ENCODE data around the gene HBEGF. TPM values are rescaled to one million over a fixed set of nuclear protein-coding genes. Genes with fewer than 3 reads are reported as not detected.
"Not testable (repeated sequence)": the region's sequence is repeated elsewhere in the genome, so short reads cannot be mapped to it uniquely, and the experiment has no call there.

Gene HBEGF
- total RNA-seq, 1 experiment from 2014 or later: 13.4 TPM

DNA sequence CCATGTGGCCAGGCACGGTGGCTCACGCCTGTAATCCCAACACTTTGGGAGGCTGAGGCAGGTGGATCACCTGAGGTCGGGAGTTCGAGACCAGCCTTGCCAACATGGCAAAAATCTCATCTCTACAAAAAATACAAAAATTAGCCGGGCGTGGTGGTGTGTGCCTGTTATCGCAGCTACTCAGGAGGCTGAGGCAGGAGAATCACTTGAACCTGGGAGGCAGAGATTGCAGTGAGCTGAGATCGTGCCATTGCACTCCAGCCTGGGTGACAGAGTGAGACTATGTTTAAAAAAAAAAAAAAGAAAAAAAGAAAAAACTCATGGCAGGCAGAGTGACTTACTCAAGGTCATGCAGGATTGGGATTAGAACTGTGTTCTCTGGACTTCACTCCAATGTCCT, 2.6 kb downstream of the HBEGF start:
- in situ Hi-C loops (cut with HindIII; ENCODE audit: low pct_unique_long_range_greater_than_20kb, low sequenced_read_pairs): not testable (repeated sequence)

DNA sequence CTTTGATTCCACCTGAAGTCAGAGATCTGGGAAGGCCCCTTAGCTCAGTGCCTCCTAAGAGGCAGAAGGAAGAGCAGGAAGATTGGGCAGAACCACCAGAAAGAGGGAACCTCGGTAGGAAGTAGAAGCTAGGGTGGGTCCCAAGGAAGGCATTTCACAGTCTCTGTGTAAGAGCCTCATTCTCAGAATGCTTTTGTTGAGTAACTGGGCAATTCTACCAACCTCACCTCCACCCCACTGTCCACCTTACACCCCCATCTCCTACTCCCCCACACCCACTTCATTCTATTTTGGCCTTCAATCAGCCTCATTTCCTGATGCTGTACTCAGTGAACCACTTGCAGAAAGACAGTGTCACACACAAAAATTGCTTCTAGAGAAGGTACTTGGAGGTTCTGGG, 3.5 kb downstream of the HBEGF start:
- in situ Hi-C loops (cut with HindIII; ENCODE audit: low pct_unique_long_range_greater_than_20kb, low sequenced_read_pairs): no loop called here
- no peak for DNase-seq (ENCODE audit: low read depth, low spot score)

More for the DNA sequence above, 2.6 kb downstream of the HBEGF start:
- DNase-seq (ENCODE audit: low read depth, low spot score): not testable (repeated sequence)

GRCh38 chr5:140342287-140342686, 4.1 kb downstream of the HBEGF start:
- in situ Hi-C loops (cut with HindIII; ENCODE audit: low pct_unique_long_range_greater_than_20kb, low sequenced_read_pairs): no loop called here
- peak; percentile 35 for DNase-seq (ENCODE audit: low read depth, low spot score)

DNA sequence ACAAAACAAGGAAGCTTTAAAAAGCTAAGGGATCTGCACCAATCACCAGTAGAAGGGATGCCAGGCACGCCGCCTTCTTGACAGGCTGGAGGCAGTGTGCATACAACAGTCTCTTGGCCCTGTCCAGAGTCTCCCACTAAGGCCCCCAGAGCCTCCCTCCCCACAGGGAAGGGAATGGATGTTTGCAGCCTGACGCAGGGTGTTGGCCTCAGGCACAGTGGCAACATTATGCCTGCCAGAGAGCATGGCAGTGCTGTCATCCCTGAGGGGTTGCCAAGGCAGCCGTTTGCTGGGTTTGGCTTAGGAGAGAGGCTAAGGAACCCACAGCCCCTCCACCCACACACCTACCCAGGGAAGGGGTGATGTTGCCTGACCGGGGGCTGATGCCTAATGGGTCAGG, 4.8 kb downstream of the HBEGF start:
- in situ Hi-C loops (cut with HindIII; ENCODE audit: low pct_unique_long_range_greater_than_20kb, low sequenced_read_pairs): no loop called here
- DNase-seq (ENCODE audit: low read depth, low spot score): no peak

DNA sequence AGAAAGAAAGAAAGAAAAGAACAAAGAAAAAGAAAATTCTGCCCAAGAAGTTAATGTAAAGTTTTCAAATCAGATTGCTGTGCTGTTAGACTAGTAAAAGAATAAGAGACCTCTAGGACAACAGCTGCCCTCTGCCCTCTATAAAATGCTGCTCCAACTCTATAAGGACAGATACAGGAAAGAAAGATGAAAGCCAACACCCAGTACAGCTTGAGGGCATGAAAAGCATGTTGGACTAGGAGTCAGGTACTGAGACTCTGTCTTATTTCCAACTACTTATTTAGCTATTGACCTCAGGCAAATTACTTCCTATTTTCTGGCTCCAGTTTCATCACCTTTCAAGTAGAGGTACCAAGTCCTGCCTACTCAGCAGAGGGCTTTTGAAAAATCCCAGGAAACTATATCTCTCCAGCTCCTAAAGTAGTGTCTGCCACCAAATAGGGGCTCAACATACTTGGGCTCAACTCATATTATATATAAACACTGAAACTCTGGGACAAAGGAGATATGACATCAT, 5.7 kb downstream of the HBEGF start:
- DNase-seq (ENCODE audit: low read depth, low spot score): no peak
- in situ Hi-C loops (cut with HindIII; ENCODE audit: low pct_unique_long_range_greater_than_20kb, low sequenced_read_pairs): no loop called here

- in situ Hi-C loops (cut with HindIII; ENCODE audit: low pct_unique_long_range_greater_than_20kb, low sequenced_read_pairs): no loop called here
- no peak for DNase-seq (ENCODE audit: low read depth, low spot score)
Observed at GRCh38 chr5:140339636-140340035, 6.8 kb downstream of the HBEGF start.

DNA sequence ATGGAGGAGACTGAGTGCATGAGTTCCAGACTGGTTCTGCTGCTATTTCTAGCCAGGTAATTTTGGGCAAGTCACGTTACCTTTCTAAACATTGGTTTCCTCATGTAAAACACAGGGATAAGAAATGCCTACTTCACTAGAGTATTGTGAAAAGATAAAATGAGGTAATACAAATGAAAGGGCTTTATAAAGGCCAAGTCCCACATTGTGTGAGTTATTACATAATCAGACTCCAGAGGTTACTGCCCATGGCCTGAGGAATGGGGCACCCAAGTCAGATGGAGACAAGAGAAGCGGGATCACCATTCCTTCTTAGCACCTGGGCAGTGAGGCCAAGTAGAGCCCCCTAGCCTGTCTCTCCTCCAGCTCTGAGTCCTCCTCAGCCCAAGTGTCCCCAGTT, 7.5 kb downstream of the HBEGF start:
- no peak for DNase-seq (ENCODE audit: low read depth, low spot score)
- in situ Hi-C loops (cut with HindIII; ENCODE audit: low pct_unique_long_range_greater_than_20kb, low sequenced_read_pairs): no loop called here

DNA sequence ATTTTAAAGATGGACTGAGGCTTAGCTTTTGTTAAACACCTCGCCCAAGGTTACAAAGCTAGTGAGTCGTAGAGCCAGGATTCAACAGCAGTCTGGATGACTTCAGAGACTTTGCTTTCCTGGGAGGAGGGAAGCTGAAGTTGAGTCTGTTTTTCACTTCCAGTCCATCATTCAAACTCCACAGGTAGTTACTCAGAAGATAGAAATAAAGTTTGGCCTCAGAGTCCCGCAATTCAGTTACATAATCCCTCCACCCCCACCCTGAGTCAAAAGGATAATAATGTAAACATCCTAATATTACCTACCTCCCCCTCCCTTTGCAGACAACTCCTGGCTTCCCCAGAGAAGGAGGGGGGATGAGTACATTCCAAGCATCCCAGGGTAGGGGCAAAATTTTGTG, 8.1 kb downstream of the HBEGF start:
- in situ Hi-C loops (cut with HindIII; ENCODE audit: low pct_unique_long_range_greater_than_20kb, low sequenced_read_pairs): no loop called here
- DNase-seq (ENCODE audit: low read depth, low spot score): no peak

DNA sequence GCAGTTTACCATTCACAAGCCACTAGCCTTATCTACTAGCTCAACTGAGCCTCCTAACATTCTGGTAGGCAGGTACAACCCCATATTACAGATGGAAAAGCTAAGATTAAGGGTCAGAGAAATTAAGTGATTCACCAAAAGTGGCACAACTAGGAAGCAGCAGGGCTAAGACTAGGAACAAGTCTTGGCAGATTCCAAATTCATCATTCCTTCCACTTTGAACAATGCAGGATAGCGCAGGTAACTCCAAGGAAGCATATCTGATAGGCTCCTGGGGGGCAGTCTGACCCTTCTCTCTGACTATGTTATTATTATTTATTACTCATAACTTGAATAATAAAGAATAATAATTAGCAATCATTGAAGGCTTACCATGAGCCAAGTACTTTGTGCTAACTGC, 8.5 kb downstream of the HBEGF start:
- no peak for DNase-seq (ENCODE audit: low read depth, low spot score)
- in situ Hi-C loops (cut with HindIII; ENCODE audit: low pct_unique_long_range_greater_than_20kb, low sequenced_read_pairs): no loop called here

GRCh38 chr5:140336388-140336787, 10.0 kb downstream of the HBEGF start:
- DNase-seq (ENCODE audit: low read depth, low spot score): no peak
- in situ Hi-C loops (cut with HindIII; ENCODE audit: low pct_unique_long_range_greater_than_20kb, low sequenced_read_pairs): no loop called here

GRCh38 chr5:140331638-140332037, 14.8 kb downstream of the HBEGF start:
- DNase-seq (ENCODE audit: low read depth, low spot score): no peak
- in situ Hi-C loops (cut with HindIII; ENCODE audit: low pct_unique_long_range_greater_than_20kb, low sequenced_read_pairs): no loop called here

GRCh38 chr5:140329739-140330481, 16.5 kb downstream of the HBEGF start:
- in situ Hi-C loops (cut with HindIII; ENCODE audit: low pct_unique_long_range_greater_than_20kb, low sequenced_read_pairs): no loop called here
- peak; percentile 62 for DNase-seq (ENCODE audit: low read depth, low spot score)

DNA sequence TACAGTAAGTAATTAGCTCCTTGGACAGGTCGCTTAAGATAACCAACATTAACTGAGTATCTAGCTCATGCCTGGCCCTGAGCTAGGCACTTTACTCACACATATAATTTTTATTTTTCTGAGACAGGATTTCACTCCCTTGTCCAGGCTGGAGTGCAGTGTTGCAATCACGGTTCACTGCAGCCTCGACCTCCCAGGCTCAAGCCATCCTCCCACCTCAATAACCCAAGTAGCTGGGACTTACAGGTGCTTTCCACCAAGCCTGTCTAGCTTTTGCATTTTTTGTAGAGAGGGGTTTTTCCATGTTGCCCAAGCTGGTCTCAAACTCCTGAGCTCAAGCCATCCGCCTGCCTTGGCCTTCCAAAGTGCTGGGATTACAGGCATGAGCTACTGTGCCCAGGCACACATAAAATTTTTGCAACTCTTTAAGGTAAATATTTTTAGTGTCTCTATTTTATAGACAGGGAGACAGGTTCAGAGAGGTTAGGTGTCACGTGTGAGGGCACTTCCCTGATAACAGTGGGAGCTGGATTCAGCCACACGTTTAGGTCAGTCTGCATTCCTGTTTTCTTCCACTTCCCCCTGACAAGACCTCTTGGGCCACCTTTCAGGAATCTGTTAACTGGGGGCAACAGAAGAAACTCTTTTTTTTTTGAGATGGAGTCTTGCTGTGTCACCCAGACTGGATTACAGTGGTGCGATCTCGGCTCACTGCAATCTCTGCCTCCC, 18.2 kb downstream of the HBEGF start:
- in situ Hi-C loops (cut with HindIII; ENCODE audit: low pct_unique_long_range_greater_than_20kb, low sequenced_read_pairs): no loop called here
- no peak for DNase-seq (ENCODE audit: low read depth, low spot score)

DNA sequence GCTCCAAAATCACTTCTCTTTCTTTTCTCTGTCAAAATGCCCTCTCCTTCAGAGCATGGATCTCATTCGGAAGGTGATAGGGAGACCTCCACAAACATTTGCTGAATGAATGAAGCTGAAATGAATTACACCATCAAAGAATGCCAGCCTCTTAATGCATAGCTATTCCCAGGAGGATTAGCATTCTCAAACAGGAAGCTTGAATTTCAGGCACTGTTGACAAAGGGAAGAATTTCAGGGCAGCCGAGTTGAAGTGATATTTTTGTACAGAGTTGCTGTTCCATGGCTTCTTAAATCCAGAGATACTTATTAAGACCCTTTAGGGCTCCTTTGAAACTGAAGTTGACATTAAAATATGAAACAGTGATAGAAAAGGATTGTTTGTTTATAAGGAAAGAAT, 18.8 kb downstream of the HBEGF start:
- DNase-seq (ENCODE audit: low read depth, low spot score): peak; percentile 50
- in situ Hi-C loops (cut with HindIII; ENCODE audit: low pct_unique_long_range_greater_than_20kb, low sequenced_read_pairs): no loop called here

- in situ Hi-C loops (cut with HindIII; ENCODE audit: low pct_unique_long_range_greater_than_20kb, low sequenced_read_pairs): no loop called here
- no peak for DNase-seq (ENCODE audit: low read depth, low spot score)
Observed at GRCh38 chr5:140325486-140325885, 20.9 kb downstream of the HBEGF start.

- in situ Hi-C loops (cut with HindIII; ENCODE audit: low pct_unique_long_range_greater_than_20kb, low sequenced_read_pairs): no loop called here
- DNase-seq (ENCODE audit: low read depth, low spot score): no peak
Observed at GRCh38 chr5:140324617-140325241, 21.7 kb downstream of the HBEGF start.

GRCh38 chr5:140324041-140324600, 22.3 kb downstream of the HBEGF start:
- in situ Hi-C loops (cut with HindIII; ENCODE audit: low pct_unique_long_range_greater_than_20kb, low sequenced_read_pairs): no loop called here
- no peak for DNase-seq (ENCODE audit: low read depth, low spot score)

Data from SK-MEL-5 (cell line).